SK-N-SH treated with all-trans-retinoic acid at 6 μM for 48 hours (cell line): ENCODE data around the gene SFN.

Experiments
- ATAC-seq: fragments of 200-7000 bp; cut with Tn5 transposase; 3 replicates; pipeline ENCODE4 v1.9.1; 2020; ENCODE audit warnings: mild to moderate bottlenecking, moderate library complexity
- ARNTL ChIP-seq: fragments of 450-650 bp; formaldehyde crosslinking; IDR thresholded peaks from 2 replicates; pipeline ENCODE4 v1.5.0; 2020; ENCODE audit warnings: low read depth, mild to moderate bottlenecking, moderate library complexity, borderline replicate concordance
- BACH2 ChIP-seq: fragments of 250-450 bp; sonication (Bioruptor Pico); IDR thresholded peaks from 2 replicates; pipeline ENCODE4 v1.9.0; 2021; ENCODE audit warnings: mild to moderate bottlenecking, borderline replicate concordance
- CREB5 ChIP-seq: fragments of 250-450 bp; sonication (Bioruptor Pico); IDR thresholded peaks from 2 replicates; pipeline ENCODE4 v1.5.1; 2020; ENCODE audit warnings: low read depth, mild to moderate bottlenecking, moderate library complexity
- CSDC2 ChIP-seq: fragments of 250-450 bp; sonication (Bioruptor Pico); IDR thresholded peaks from 2 replicates; pipeline ENCODE4 v1.5.0; 2020; ENCODE audit warnings: mild to moderate bottlenecking, moderate library complexity
- ESRRG ChIP-seq: fragments of 250-450 bp; sonication (Bioruptor Pico); IDR thresholded peaks from 2 replicates; pipeline ENCODE4 v1.6.1; 2021; ENCODE audit warnings: mild to moderate bottlenecking
- GLIS3 ChIP-seq: fragments of 250-450 bp; sonication (Bioruptor Pico); IDR thresholded peaks from 2 replicates; pipeline ENCODE4 v1.5.0; 2020; ENCODE audit warnings: mild to moderate bottlenecking, moderate library complexity
- ISL1 ChIP-seq: fragments of 250-450 bp; sonication (Bioruptor Pico); IDR thresholded peaks from 2 replicates; pipeline ENCODE4 v2.1.2; 2022; ENCODE audit warnings: mild to moderate bottlenecking, moderate library complexity
- OSR1 ChIP-seq: fragments of 250-450 bp; sonication (Bioruptor Pico); IDR thresholded peaks from 2 replicates; pipeline ENCODE4 v1.8.0; 2022; ENCODE audit warnings: moderate library complexity, mild to moderate bottlenecking, inconsistent platforms
- POU6F1 ChIP-seq: fragments of 250-450 bp; sonication (Bioruptor Pico); IDR thresholded peaks from 2 replicates; pipeline ENCODE4 v1.8.0; 2021; ENCODE audit warnings: low read depth, mild to moderate bottlenecking, moderate library complexity, borderline replicate concordance
- PPARA ChIP-seq: fragments of 250-450 bp; sonication (Bioruptor Pico); IDR thresholded peaks from 2 replicates; pipeline ENCODE4 v1.5.0; 2020; ENCODE audit warnings: mild to moderate bottlenecking, borderline replicate concordance
- RARB ChIP-seq: fragments of 250-450 bp; sonication (Bioruptor Pico); IDR thresholded peaks from 2 replicates; pipeline ENCODE4 v1.8.0; 2021; ENCODE audit warnings: mild to moderate bottlenecking, moderate library complexity
- SNAI2 ChIP-seq: fragments of 250-450 bp; sonication (Bioruptor Pico); IDR thresholded peaks from 2 replicates; pipeline ENCODE4 v1.5.0; 2020; ENCODE audit warnings: mild to moderate bottlenecking, moderate library complexity
- TOX ChIP-seq: fragments of 250-450 bp; sonication (Bioruptor Pico); IDR thresholded peaks from 2 replicates; pipeline ENCODE4 v1.8.0; 2021; ENCODE audit warnings: mild to moderate bottlenecking, moderate library complexity, borderline replicate concordance
- TSHZ2 ChIP-seq: fragments of 250-450 bp; sonication (Bioruptor Pico); IDR thresholded peaks from 2 replicates; pipeline ENCODE4 v1.5.0; 2020; ENCODE audit warnings: mild to moderate bottlenecking, moderate library complexity
- ZFP3 ChIP-seq: fragments of 250-450 bp; sonication (Bioruptor Pico); IDR thresholded peaks from 2 replicates; pipeline ENCODE4 v1.5.0; 2020; ENCODE audit warnings: mild to moderate bottlenecking, moderate library complexity
- ZFP30 ChIP-seq: fragments of 450-650 bp; formaldehyde crosslinking; IDR thresholded peaks from 2 replicates; pipeline ENCODE4 v1.5.0; 2022; ENCODE audit warnings: mild to moderate bottlenecking, moderate library complexity
- ZNF565 ChIP-seq: fragments of 450-650 bp; formaldehyde crosslinking; conservative IDR thresholded peaks from 2 replicates; pipeline ENCODE4 v1.5.0; 2020; ENCODE audit warnings: low read depth, mild to moderate bottlenecking, moderate library complexity
- ZNF70 ChIP-seq: fragments of 450-650 bp; formaldehyde crosslinking; IDR thresholded peaks from 2 replicates; pipeline ENCODE4 v1.5.0; 2020; ENCODE audit warnings: mild to moderate bottlenecking, moderate library complexity
- ZNF8 ChIP-seq: fragments of 450-650 bp; formaldehyde crosslinking; IDR thresholded peaks from 2 replicates; pipeline ENCODE4 v1.5.0; 2020; ENCODE audit warnings: mild to moderate bottlenecking, moderate library complexity

Gene SFN

GRCh38 chr1:26838474-26839338 is 24.2 kb upstream of the SFN start:
- no peak for TF ChIP-seq TOX (CRISPR knock-in tag)
- TF ChIP-seq RARB (CRISPR knock-in tag): no peak
- TF ChIP-seq ZFP3 (CRISPR knock-in tag): no peak
- no peak for TF ChIP-seq SNAI2 (CRISPR knock-in tag)
- no peak for TF ChIP-seq CREB5 (CRISPR knock-in tag)
- no peak for TF ChIP-seq BACH2 (CRISPR knock-in tag)
- TF ChIP-seq ZNF565: no peak
- TF ChIP-seq POU6F1: no peak
- TF ChIP-seq GLIS3 (CRISPR knock-in tag): no peak
- TF ChIP-seq PPARA (CRISPR knock-in tag): no peak
- no peak for TF ChIP-seq ZNF8 (CRISPR knock-in tag)
- no peak for TF ChIP-seq CSDC2
- TF ChIP-seq TSHZ2: no peak

GRCh38 chr1:26839339-26839722 is 23.6 kb upstream of the SFN start:
- ATAC-seq: no peak
- TF ChIP-seq ZNF565 (no peak), OSR1 (no peak), ZNF8 (CRISPR knock-in tag) (no peak), ISL1 (CRISPR knock-in tag) (no peak), ZNF70 (CRISPR knock-in tag) (no peak), SNAI2 (CRISPR knock-in tag) (no peak), ZFP30 (CRISPR knock-in tag) (no peak), ZFP3 (CRISPR knock-in tag) (no peak), TOX (CRISPR knock-in tag) (no peak), POU6F1 (no peak), TSHZ2 (no peak), ARNTL (CRISPR knock-in tag) (no peak), CREB5 (CRISPR knock-in tag) (no peak), ESRRG (CRISPR knock-in tag) (no peak), BACH2 (CRISPR knock-in tag) (no peak)

More at GRCh38 chr1:26838474-26839338, 24.2 kb upstream of the SFN start:
- ATAC-seq: no peak
